ENCODE measurements around the gene HDAC4.

- TF ChIP-seq CTCF (conservative IDR thresholded peaks at IDR 0.05; ENCODE audit: low read depth in 2 of 2) (no peak), JUNB (IDR thresholded peaks at IDR 0.05; ENCODE audit: unreplicated experiment) (no peak), EZH2phosphoT487 (IDR thresholded peaks at IDR 0.05; ENCODE audit: unreplicated experiment) (no peak), EZH2 (IDR thresholded peaks at IDR 0.05; ENCODE audit: low read depth, unreplicated experiment) (no peak), ETS1 (IDR thresholded peaks at IDR 0.05) (no peak), STAT1 (IDR thresholded peaks at IDR 0.05; ENCODE audit: unreplicated experiment) (no peak), REST (IDR thresholded peaks at IDR 0.05; ENCODE audit: unreplicated experiment) (no peak), POLR2AphosphoS5 (IDR thresholded peaks at IDR 0.05; ENCODE audit: low read depth) (no peak)
Measured at GRCh38 chr2:239381709-239382134, 19.1 kb downstream of the HDAC4 start.

All from GM23338 (cell line).